Astrocyte (in vitro differentiated cells and primary cell): ENCODE measurements around the gene IGF1R.

Experiments
- CTCF ChIP-seq: IDR thresholded peaks from 2 replicates; pipeline ENCODE4 v1.5.1; 2011; ENCODE audit warnings: low read depth, mild to moderate bottlenecking, inconsistent platforms, low read length, moderate library complexity; ENCODE audit not compliant: insufficient read depth
- EZH2 ChIP-seq: IDR thresholded peaks from 2 replicates; pipeline ENCODE4 v1.6.1; 2012; ENCODE audit warnings: mild to moderate bottlenecking, low read length, inconsistent platforms; ENCODE audit not compliant: insufficient read depth

GRCh38 chr15:98763179-98763578 is 114.8 kb downstream of the IGF1R start:
- TF ChIP-seq CTCF (no peak), EZH2 (no peak)
